GM19328 (cell line): Measurements from ENCODE around the gene THSD7A.

ENCODE experiments used
- ATAC-seq: cut with Tn5 transposase; IDR thresholded peaks from one replicate; pipeline ENCODE4 v1.9.1; 2021; ENCODE audit warnings: mild to moderate bottlenecking, moderate library complexity; ENCODE audit not compliant: unreplicated experiment

Gene THSD7A, protein sequence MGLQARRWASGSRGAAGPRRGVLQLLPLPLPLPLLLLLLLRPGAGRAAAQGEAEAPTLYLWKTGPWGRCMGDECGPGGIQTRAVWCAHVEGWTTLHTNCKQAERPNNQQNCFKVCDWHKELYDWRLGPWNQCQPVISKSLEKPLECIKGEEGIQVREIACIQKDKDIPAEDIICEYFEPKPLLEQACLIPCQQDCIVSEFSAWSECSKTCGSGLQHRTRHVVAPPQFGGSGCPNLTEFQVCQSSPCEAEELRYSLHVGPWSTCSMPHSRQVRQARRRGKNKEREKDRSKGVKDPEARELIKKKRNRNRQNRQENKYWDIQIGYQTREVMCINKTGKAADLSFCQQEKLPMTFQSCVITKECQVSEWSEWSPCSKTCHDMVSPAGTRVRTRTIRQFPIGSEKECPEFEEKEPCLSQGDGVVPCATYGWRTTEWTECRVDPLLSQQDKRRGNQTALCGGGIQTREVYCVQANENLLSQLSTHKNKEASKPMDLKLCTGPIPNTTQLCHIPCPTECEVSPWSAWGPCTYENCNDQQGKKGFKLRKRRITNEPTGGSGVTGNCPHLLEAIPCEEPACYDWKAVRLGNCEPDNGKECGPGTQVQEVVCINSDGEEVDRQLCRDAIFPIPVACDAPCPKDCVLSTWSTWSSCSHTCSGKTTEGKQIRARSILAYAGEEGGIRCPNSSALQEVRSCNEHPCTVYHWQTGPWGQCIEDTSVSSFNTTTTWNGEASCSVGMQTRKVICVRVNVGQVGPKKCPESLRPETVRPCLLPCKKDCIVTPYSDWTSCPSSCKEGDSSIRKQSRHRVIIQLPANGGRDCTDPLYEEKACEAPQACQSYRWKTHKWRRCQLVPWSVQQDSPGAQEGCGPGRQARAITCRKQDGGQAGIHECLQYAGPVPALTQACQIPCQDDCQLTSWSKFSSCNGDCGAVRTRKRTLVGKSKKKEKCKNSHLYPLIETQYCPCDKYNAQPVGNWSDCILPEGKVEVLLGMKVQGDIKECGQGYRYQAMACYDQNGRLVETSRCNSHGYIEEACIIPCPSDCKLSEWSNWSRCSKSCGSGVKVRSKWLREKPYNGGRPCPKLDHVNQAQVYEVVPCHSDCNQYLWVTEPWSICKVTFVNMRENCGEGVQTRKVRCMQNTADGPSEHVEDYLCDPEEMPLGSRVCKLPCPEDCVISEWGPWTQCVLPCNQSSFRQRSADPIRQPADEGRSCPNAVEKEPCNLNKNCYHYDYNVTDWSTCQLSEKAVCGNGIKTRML (N-terminal part only)

DNA sequence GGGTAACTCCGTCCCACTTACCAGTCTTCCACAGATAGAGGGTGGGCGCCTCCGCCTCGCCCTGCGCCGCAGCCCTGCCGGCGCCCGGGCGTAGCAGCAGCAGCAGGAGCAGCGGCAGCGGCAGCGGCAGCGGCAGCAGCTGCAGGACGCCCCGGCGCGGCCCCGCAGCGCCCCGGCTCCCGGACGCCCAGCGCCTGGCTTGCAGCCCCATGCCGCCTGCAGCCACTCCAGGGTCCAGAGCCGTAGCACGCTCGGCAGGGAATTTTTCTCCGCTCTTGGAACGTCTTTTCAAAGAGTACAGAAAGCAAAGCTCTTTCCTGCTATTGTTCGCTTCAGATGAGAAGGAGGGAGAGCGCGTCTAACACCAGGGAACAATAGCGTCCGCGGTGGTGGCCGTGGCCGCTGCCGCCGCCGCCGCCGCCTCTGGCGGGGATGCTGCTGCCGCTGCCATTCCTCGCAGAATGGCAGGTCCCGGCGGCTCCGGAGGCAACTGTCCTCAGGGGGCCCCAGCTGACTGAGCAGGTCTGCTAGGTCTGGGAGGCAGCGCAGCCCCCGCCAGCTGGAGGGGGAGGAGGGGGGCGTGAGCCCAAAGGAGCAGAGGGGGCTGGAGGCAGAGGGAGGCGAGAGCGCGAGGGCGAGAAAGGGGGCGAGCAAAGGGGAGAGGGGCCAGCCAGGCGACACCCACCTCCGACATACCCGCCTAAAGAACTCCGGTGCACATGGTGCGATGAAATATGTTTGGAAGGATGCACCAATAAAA, at the start of gene THSD7A:
Gene THSD7A, minus strand, starts transcription at position 463 of the 760 bp plus-strand sequence. Its CDS starts 252 bp downstream, at position 211.
- no peak for ATAC-seq

DNA sequence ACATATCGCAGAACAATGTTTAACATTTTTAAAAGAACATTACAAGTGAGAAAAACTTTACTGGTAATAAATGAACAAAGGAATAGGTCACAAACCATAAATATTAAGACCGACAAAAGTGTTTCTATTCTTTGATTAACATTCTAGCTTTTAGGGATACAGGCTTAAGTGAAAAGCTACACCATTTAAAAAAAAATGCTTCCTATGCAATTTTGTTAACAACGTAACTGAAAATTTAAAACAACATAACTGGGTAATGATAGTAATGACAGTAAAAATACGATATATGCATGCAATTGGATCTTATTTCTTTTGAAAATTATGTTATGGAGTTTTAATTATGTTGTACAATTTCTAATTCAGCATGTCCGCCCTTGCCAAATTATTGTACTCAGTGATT, 49.7 kb upstream of the THSD7A start:
- no peak for ATAC-seq

DNA sequence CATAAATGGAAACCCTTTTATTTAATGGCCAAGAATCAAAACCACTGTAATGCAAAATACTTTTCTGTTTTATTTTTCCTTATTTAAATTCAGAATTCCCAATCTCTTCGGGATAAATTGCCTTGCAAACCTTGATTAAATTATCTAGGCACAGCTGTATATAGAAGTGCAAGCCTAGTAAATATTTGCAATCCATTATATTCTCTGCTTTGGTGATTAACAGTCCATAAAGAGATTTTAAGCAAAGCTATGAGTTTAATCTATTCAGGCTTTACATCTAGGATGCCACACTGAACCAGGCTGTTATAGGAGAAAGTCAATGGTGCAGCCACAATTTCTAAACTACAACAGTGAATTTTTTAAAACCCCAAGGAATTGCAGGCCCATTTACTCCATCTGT, 43.6 kb upstream of the THSD7A start:
- no peak for ATAC-seq

DNA sequence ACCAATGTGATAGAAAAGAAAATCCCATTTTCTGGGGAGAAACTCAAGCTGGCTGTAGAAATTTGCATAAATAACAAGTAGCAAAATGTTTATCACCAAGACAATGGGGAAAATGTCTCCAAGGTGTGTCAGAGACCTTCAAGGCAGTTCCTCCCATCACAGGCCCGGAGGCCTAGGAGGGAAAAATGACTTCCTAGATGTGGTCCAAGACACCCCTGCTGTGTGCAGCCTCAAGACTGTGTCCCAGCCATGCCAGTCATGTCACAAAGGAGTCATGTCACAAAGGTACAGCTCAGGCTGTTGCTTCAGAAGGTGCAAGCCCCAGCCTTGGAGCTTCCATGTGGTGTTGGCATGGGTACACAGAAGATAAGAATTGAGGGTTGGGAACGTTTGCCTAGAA, 33.7 kb upstream of the THSD7A start:
- no peak for ATAC-seq

DNA sequence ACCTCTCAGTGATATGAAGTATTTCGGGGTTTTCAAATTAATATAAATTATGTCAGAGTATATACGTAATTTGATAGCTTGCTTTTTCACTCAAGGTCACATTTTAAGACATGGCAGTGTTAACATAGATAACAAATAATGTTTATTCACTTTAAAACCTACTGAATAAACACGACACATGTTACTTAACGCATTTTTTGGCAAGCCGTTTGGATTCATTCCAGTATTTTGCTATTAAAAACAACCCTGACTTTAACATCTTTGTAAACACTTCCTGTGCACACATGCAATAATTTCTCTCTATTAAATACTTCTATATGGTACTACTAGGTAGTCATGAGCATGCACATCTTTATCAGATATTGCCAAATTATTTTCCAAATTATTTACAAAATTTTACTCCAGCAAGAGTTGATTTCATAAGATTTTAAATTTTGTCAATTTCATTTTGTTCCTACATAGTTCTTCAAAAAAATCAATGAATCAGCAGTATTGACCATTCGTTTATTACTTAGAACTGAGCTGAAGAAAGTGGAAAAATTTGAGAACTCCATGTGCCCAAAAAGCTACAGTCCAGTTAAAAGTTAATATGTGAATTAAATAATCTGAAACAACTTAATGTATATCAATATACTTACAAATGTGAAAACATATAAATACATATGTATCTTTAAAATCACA, 26.8 kb upstream of the THSD7A start:
- ATAC-seq: no peak

DNA sequence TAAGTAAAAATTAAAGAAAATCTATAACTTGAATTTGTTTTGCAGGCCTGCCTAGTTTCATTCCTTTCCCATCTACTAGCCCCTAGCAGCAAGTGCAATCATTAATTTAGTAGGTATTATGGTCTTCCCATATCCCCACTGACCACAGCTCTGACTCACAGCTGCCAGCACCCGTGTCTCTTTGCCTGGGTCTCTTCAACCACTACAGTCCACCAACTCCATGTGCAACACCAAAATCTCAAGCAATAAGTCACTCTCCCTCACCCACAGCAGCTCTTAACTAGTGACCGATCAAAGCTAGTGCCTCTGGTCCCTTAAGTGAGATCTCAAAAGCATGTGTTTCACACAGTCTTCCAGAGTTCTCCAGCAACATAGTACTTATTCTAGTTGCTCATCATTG, 26.0 kb upstream of the THSD7A start:
- ATAC-seq: no peak

DNA sequence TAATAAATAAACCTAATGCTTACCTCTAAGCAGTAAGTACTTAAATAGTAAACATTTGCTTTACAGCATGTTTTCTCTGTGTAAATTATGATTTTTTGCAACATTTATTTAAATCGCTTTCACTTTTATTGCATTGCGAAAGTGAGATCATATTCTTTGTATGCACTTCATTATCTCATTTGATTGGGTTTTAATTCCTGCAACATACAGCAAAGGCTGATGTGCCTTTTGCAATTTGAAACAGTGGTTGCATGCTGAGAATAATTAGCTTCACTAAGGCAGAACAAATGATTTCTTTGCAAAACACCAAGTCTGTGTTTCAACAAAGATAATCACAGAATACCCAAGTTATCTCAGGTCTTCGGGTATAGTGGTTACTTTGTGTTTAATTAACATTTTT, 16.3 kb upstream of the THSD7A start:
- no peak for ATAC-seq

DNA sequence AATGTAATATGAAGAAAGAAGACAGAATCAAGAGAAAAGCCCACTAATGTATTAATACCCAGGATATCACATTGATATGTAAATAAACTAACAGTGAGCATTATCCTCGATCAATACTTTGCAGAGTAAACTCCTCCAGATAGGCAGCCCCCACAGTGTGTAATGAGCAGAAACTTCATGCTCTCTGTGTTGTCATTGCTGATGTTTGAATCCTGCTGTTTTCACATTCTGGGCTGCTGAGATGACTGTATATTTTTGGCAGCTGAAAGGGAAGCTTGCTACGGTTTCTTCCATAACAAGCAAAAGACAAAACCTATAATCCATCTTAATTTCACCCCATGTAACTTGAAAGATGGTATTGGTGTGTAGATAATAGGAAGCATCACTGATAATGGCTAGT, 15.3 kb upstream of the THSD7A start:
- no peak for ATAC-seq

DNA sequence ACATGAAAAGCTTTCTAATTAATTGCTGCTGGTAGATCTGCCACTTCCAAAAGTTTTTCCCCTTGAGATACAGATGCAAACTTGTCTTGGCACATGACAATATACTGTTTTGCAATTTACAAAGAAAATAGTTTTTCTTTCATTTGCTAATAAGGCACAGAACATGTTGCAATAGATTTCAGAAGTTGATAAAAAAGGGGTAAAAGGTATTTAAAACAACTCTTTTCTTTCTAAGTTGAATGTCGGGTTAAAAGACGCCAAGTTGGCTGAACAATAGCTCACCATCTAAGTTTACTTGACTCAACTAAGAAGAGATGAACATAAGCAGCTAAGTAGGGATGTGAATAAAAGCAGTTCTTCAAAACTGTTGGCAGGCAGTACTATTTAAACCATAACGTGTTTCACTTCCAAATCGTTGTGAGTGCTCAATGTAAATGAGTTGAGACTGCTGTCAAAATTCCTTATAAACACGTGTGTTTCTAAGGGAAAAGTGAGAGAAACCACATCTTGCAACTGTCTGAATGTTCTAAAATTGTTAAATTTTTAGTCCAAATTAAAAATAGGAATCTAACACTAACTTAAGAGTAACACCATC, 14.5 kb upstream of the THSD7A start:
- no peak for ATAC-seq

DNA sequence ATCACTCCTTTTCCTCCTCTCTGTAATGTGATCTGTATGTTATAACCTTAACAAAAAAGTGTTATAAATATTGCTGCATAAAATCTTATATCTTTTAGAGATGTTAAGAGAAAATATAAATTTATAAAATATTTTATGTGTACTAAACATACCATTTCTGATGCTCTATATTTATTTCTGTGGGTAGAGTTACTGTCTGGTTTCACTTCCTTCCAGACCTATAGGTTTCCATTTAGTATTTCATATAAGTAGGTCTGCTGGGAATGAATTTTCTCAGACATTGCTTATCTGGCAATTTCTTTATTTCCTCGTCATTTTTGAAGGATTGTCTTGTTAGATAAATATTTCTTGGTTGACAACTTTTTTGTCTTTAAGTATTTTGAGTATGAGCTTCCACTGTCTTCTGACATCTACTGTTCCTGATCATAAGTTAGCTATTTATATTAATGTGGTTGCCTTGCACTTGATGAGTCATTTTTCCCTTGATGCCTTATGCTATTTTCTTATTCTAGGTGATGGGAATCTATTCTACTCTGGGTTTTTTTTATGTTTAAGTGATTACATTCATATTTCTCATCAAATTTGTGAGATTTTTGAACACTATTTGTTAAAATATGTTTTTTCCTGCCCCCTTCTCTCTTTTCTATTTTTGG, 11.2 kb upstream of the THSD7A start:
- ATAC-seq: no peak

DNA sequence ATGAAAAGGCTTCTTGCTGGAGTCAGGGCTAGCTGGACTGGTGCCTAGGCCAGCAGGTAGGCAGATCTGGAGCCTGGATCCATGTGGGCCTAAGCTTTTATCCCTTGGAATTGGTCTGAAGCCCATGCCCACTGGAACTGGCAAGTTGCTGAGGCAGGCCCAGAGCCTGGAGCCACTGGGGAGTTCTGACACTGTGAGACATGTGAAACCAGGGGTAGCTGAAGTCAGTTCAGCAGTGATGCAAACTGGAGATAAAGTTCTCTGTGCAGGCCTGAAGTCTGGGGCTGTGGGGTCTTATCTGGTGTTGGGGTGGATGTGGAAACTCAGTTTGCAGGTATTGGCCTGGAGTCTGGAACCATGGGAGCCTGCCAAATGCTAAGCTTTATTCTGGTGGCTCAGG, 9.7 kb upstream of the THSD7A start:
- ATAC-seq: no peak

DNA sequence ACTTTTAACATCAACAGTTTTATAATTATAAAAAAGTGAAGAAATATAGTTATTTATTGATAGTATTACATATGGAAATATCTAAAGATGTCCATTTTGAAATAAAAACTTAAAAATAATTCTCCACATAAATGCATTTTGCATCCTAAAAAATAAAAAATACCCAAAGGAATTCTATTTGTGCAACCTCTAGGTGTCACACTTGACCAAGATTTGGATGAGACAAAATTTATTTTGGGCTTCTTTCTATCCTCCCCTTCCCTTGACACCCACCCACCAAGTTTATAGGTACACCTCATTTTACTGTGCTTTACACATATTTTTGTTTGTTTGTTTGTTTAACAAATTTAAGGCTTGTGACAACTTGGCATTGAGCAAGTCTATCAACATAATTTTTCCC, 3.3 kb upstream of the THSD7A start:
- no peak for ATAC-seq

DNA sequence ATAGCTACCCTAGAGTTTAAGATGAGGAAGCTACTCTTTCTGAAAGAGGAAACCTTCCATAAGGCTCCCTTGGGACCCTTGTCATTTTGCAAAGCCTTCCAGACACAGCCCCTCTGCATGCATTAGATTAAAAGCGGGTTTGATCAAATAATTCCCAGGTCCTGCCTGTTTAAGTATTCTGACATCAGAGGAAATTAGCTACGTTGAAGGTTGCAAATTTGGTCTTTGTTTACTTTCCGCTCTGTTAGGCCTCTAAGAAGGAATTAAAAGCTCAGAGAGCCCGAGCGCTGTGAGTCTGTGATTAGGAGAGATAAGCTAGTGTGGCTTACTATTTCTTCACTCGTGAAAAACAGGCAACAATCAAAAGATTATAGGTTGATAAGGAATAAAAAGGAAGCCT, 1.4 kb upstream of the THSD7A start:
- no peak for ATAC-seq

DNA sequence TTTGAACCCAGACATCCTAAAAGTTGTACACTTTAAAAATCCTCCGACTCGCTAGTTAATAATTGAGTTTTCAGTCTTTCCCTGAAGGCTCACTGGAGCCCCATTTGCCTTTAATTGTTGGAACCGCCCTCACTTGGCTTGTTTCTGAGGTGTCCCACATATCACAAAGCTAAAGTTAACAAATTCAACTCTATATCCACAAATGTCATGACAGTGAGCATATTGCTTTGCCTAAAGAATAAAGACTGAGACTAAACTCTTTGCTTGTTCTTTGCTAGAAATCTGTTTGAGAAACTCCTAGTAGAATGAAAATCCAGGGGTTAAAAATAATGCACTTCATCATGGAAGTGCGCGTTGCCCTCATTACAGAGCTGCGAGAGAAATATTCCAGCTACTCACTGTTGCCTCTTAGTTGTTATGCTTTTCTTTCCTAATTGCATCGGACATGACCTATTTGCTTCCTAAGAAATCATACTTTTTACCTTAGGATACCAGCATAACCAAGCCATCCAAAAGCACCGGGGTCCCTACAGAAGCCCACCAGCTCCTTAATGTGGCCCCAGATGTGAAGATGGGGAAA, 752 bp downstream of the THSD7A start:
- no peak for ATAC-seq

DNA sequence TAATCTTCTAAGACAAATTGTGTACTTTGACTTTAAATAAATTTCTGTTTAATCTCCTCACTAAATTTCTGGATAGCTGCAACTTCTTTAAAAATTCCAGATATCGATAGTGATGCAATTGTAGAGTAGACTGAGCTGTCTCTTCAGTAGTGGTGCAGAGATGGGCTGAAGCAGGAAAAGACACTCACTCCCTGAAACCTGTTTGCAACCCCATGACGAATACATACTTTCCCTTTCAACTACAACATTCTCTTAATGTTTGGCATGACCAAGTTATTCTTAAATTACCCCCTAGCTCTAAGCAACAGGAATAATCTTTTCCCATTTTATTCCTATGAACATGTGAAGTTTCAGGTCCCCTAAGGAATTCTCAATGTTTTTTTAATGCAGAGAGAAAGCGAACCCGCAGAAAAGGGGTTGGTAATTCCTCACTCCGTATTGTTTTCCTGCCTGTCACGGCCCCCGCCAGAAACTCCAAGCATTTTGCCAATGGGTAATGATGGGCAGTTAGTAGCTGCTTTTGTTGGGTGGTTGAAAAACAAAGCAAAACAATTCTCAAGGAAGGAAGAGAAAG, 1.3 kb downstream of the THSD7A start:
- ATAC-seq: no peak

DNA sequence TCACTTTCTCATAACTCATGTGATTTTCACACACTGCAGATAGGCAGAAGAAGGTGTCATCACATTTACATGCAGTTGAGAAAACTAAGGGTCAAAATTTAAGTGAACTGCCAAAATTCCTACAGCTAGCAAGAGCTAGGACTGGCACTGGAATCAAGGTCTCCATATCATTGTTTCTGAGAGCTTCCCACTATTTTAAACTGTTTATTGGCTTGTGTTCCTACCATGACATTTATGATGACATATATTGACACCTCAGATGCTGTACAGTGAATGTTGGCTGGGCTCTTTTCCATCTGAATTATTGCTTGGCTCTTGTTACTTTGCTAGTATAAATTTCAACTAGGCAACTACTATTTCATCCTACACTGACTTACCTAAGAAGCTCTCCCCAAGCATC, 2.0 kb downstream of the THSD7A start:
- no peak for ATAC-seq

DNA sequence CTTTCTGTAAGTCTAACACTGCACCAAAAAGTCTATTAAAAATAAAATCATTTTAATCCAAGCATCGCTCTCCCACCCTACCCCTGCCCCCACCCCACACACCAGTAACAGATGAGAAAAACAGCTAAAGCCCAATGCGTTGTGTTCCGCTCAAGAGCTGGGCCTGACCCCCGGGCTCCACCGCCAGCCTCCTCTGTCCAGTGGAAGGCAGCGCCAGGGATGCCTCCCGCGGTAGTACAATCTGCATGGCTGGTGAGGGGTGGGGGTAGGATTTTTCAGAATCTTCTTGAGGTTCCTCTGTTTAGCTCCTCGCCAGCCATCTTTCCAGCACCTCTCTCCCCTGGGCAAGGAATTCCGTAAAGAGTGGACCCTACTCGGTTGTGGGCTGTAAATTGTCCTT, 12.1 kb downstream of the THSD7A start:
- ATAC-seq: no peak

DNA sequence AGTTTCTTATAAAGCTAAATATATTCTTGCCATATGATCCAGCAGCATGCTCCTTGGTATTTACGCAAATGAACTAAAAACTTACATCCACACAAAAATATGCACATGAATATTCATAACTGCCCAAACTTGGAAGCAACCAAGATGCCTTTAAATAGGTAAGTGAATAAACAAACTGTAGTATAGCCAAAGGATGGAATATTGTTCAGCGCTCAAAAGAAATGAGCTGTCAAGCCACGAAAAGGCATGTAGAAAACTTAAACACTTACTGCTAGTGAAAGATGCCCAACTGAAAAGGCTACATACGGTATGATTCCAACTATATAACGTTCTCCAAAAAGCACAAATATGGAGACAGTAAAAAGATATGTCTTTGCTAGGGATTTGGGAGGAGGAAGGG, 12.7 kb downstream of the THSD7A start:
- ATAC-seq: no peak
